Endothelial cell of umbilical vein (primary cell): Measurements from ENCODE around the gene MYL11. TPM values are rescaled to one million over a fixed set of nuclear protein-coding genes. Genes with fewer than 3 reads are reported as not detected.
A peak's percentile ranks its signal among the peaks of the same experiment; 100 is the strongest.

Source experiments
- BruUV-seq: library from RNA; stranded (reverse); fragments of 400-500 nt; replicated peaks from 2 replicates; lab custom pipeline; 2021; lab: Mats Ljungman, UMichigan
- CTCF ChIA-PET: fragments of 300-600, 350-600 bp; sonication (Branson Sonifier 250); formaldehyde crosslinking; loops from one replicate; lab custom pipeline; 2021; ENCODE audit warnings: antibody characterized with exemption, inconsistent platforms; lab: Charles Lee
- POLR2A ChIA-PET: fragments of 300-600, 350-600 bp; sonication (Branson Sonifier 250); formaldehyde crosslinking; loops from one replicate; lab custom pipeline; 2021; ENCODE audit warnings: antibody characterized with exemption, inconsistent platforms; lab: Charles Lee
- DNase-seq: peaks from one replicate; pipeline ENCODE4 v3.0.0-alpha.2; 2011; ENCODE audit warnings: low read depth, low spot score
- FAIRE-seq: peaks from 2 replicates; lab custom pipeline; 2011; peaks lifted over from hg19 to GRCh38; lab: Jason Lieb, UNC
- H2AFZ ChIP-seq: 2 replicates; pipeline ENCODE4 v1.6.0; 2012; ENCODE audit warnings: low read depth, low read length, control low read depth, inconsistent platforms
- H3K27ac ChIP-seq: 2 replicates; pipeline ENCODE4 v1.5.1; 2011; ENCODE audit warnings: low read depth, mild to moderate bottlenecking, control low read depth, low read length, moderate library complexity; ENCODE audit not compliant: insufficient read depth
- H3K27me3 ChIP-seq, 2 experiments: 2 replicates each; pipeline versions ENCODE4 v1.6.0 to v1.6.1; 2011; ENCODE audit warnings: low read length in 2 of 2, mixed read lengths in 1 of 2; ENCODE audit not compliant: control insufficient read depth in 2 of 2, insufficient read depth in 2 of 2
- H3K36me3 ChIP-seq, 2 experiments: 2 replicates in 1 of 2; 3 replicates in 1 of 2; pipeline ENCODE4 v1.5.1; 2011; ENCODE audit warnings: low read length in 2 of 2, mild to moderate bottlenecking in 1 of 2, moderate library complexity in 1 of 2; ENCODE audit not compliant: control insufficient read depth in 2 of 2, insufficient read depth in 2 of 2; ENCODE audit errors: extremely low read depth in 1 of 2
- H3K4me1 ChIP-seq: 3 replicates; pipeline ENCODE4 v1.5.1; 2011; ENCODE audit warnings: mild to moderate bottlenecking, low read length; ENCODE audit not compliant: control insufficient read depth, insufficient read depth; ENCODE audit errors: extremely low read depth
- H3K4me2 ChIP-seq: 2 replicates; pipeline ENCODE4 v1.6.1; 2011; ENCODE audit warnings: low read length, control low read depth, mixed read lengths; ENCODE audit not compliant: insufficient read depth
- H3K4me3 ChIP-seq, 3 experiments: fragments of 200-600 bp in 1 of 3; sonication (generic), shearing (Covaris generic) in 1 of 3; replicated peaks in 1 of 3; 2 replicates each; pipeline ENCODE4 v1.5.1; 2011 to 2016; ENCODE audit warnings: control low read depth in 3 of 3, low read length in 3 of 3, mild to moderate bottlenecking in 2 of 3, inconsistent platforms in 1 of 3, low read depth in 1 of 3, moderate library complexity in 1 of 3; ENCODE audit not compliant: insufficient read depth in 1 of 3
- H3K79me2 ChIP-seq: 2 replicates; pipeline ENCODE4 v1.6.0; 2012; ENCODE audit warnings: low read length, inconsistent platforms; ENCODE audit not compliant: control insufficient read depth, insufficient read depth
- H3K9ac ChIP-seq: replicated peaks from 2 replicates; pipeline ENCODE3; 2011; ENCODE audit warnings: low read length, control low read depth; ENCODE audit not compliant: insufficient read depth; ENCODE audit errors: extremely low read depth
- H3K9me1 ChIP-seq: replicated peaks from 3 replicates; pipeline ENCODE4 v1.6.0; 2011; ENCODE audit warnings: mild to moderate bottlenecking, low read length; ENCODE audit not compliant: control insufficient read depth, insufficient read depth; ENCODE audit errors: extremely low read depth
- H3K9me3 ChIP-seq: replicated peaks from 2 replicates; pipeline ENCODE4 v1.5.1; 2012; ENCODE audit warnings: low read length, inconsistent platforms; ENCODE audit not compliant: control insufficient read depth, insufficient read depth
- H4K20me1 ChIP-seq: replicated peaks from 2 replicates; pipeline ENCODE3; 2011; ENCODE audit warnings: mild to moderate bottlenecking, low read length; ENCODE audit not compliant: control insufficient read depth, insufficient read depth; ENCODE audit errors: extremely low read depth
- FOS ChIP-seq: IDR thresholded peaks from 2 replicates; pipeline ENCODE4 v1.6.1; 2011; ENCODE audit warnings: mild to moderate bottlenecking, low read length, moderate library complexity, borderline replicate concordance; ENCODE audit not compliant: insufficient read depth
- GATA2 ChIP-seq: IDR thresholded peaks from 2 replicates; pipeline ENCODE4 v1.7.0; 2011; ENCODE audit warnings: low read depth, mild to moderate bottlenecking, moderate library complexity, mixed read lengths, low read length; ENCODE audit not compliant: insufficient read length, insufficient read depth
- JUN ChIP-seq: IDR thresholded peaks from 2 replicates; pipeline ENCODE4 v1.6.1; 2011; ENCODE audit warnings: borderline replicate concordance, low read depth; ENCODE audit not compliant: insufficient read length, insufficient read depth
- MAX ChIP-seq: IDR thresholded peaks from 2 replicates; pipeline ENCODE4 v1.6.1; 2011; ENCODE audit not compliant: insufficient read depth, insufficient read length
- POLR2A ChIP-seq: IDR thresholded peaks from 2 replicates; pipeline ENCODE4 v1.6.1; 2012; ENCODE audit warnings: low read depth, mild to moderate bottlenecking, control low read depth, low read length
- POLR2AphosphoS5 ChIP-seq: IDR thresholded peaks from 2 replicates; pipeline ENCODE4 v1.6.1; 2012; ENCODE audit warnings: low read depth, mild to moderate bottlenecking, control low read depth, low read length, moderate library complexity; ENCODE audit not compliant: insufficient read depth
- dilution Hi-C: fragments of 300-500 bp; cut with MboI; formaldehyde crosslinking; loops from one replicate; pipeline ENCODE4 v1.15.0; 2019; ENCODE audit warnings: low sequenced_read_pairs; ENCODE audit not compliant: extremely low pct_ligation_motif_present
- intact Hi-C: fragments of 100-400 bp; cut with micrococcal nuclease; formaldehyde crosslinking; loops from one replicate; pipeline ENCODE4 v1.10.0; 2022
- polyA plus RNA-seq, 4 experiments: library from polyadenylated mRNA; depleted of rRNA in 3 of 4; stranded (reverse) in 3 of 4; unstranded in 1 of 4; fragments of >200 nt; gene quantifications; 2 replicates each; pipeline versions ENCODE4 v1.2.1 to v1.2.3, GENCODE V29; 2011 to 2012; ENCODE audit warnings: missing spikeins in 1 of 4
- total RNA-seq: library from RNA; stranded (reverse); gene quantifications from 2 replicates; pipeline ENCODE4 v1.2.3, GENCODE V29; 2021

Gene MYL11
- total and polyA plus RNA-seq, 2 donors (not counting 3 experiments of a cell fraction or from before 2014, with no cell fraction given), result 1.3 TPM; not detected in 1

GRCh38 chr16:30406795-30407101 lies 32.1 kb downstream of the MYL11 start:
- Histone ChIP-seq H3K9ac (peak overlapping the region; percentile 80), H3K4me2 (peak overlapping the region; percentile 59), H3K27ac (no peak overlapping the region), H3K9me1 (no peaks in the 10 kb centered on the region), H3K27me3 (no peaks in the 10 kb centered on the region), H3K4me1 (peaks cover 22% of the 10 kb centered on the region), H2AFZ (peak overlapping the region; percentile 53), H4K20me1 (no peaks in the 10 kb centered on the region), H3K79me2 (peaks cover 2% of the 10 kb centered on the region), H3K36me3 (peaks cover 0 to 2% of the 10 kb centered on the region in 2 experiments), H3K9me3 (no peaks in the 10 kb centered on the region), H3K4me3 (peak overlapping the region in 2 of 3 experiments; percentile 21 to 47)
- intact Hi-C loops (loop anchor here (10.0 kb wide), 1 partner anchor 312 kb away; the partner anchor contains the start of genes TBX6 and YPEL3), dilution Hi-C loops (no loop called here)
- CTCF ChIA-PET, result interaction anchor here (1.1 to 5.3 kb wide), 4 partner anchors 12 to 222 kb away, joined by 3 to 62 read pairs (median 5); partner anchors contain the start of gene ZNF48
- TF ChIP-seq GATA2, result no peak
- BruUV-seq, result TSS peak; percentile 92
- FAIRE-seq, result no peak
- POLR2A ChIA-PET, result interaction anchor here (1.3 to 1.5 kb wide), 3 partner anchors 11 to 23 kb away, joined by 4 to 7 read pairs (median 6); partner anchors contain the start of gene DCTPP1
- DNase-seq, result no peak

- DNase-seq, result peak; percentile 88
- Histone ChIP-seq H3K36me3 (peaks cover under 1 to 6% of the 10 kb centered on the region in 2 experiments), H3K9me1 (no peaks in the 10 kb centered on the region), H3K4me1 (peaks cover 22% of the 10 kb centered on the region), H2AFZ (peak within 1 kb of the TSS; percentile 67), H3K27me3 (no peaks in the 10 kb centered on the region), H4K20me1 (no peaks in the 10 kb centered on the region), H3K9ac (peak within 1 kb of the TSS; percentile 80), H3K27ac (peak within 1 kb of the TSS; percentile 71), H3K79me2 (peaks cover 3% of the 10 kb centered on the region), H3K4me2 (peak within 1 kb of the TSS; percentile 59), H3K9me3 (no peaks in the 10 kb centered on the region), H3K4me3 (peak within 1 kb of the TSS; percentile 29 to 56 (median 47))
- CTCF ChIA-PET, result interaction anchor here (0.8 to 5.3 kb wide), 7 partner anchors 9 to 315 kb away, joined by 3 to 62 read pairs (median 4); partner anchors contain the start of gene ZNF48
- POLR2A ChIA-PET, result interaction anchor here (1.3 to 1.5 kb wide), 4 partner anchors 11 to 56 kb away, joined by 3 to 7 read pairs (median 5); partner anchors contain the start of gene DCTPP1
- BruUV-seq, result no TSS peak
- peak; percentile 88 for FAIRE-seq
- TF ChIP-seq FOS (peak; percentile 15), GATA2 (no peak), MAX (peak; percentile 87), POLR2A (peak; percentile 92), POLR2AphosphoS5 (peak; percentile 91), JUN (no peak)
- intact Hi-C loops, result loop anchor here (10.0 kb wide), 1 partner anchor 312 kb away; the partner anchor contains the start of genes TBX6 and YPEL3
- dilution Hi-C loops, result no loop called here
These were observed 32.7 kb downstream of the MYL11 start, which contains the start of gene ZNF771 for GRCh38 chr16:30407102-30407803. Gene ZNF771 (plus strand): TSS chr16:30407606. CDS start chr16:30408054, 448 bp downstream.
